ENCODE results near the gene CSAD. TPM values are rescaled to one million over a fixed set of nuclear protein-coding genes. Genes with fewer than 3 reads are reported as not detected.

The CSAD gene
- total RNA-seq, 1 donor from 2014 or later, result 41.7 TPM

- Histone ChIP-seq H3K27ac (no peak overlapping the region), H3K4me3 (no peak overlapping the region), H3K9me3 (no peaks in the 10 kb centered on the region), H3K4me1 (peaks cover 35% of the 10 kb centered on the region), H3K36me3 (no peaks in the 10 kb centered on the region), H3K27me3 (no peaks in the 10 kb centered on the region)
- DNase-seq (no peak), ATAC-seq (no peak)
- TF ChIP-seq, protein P1, sequence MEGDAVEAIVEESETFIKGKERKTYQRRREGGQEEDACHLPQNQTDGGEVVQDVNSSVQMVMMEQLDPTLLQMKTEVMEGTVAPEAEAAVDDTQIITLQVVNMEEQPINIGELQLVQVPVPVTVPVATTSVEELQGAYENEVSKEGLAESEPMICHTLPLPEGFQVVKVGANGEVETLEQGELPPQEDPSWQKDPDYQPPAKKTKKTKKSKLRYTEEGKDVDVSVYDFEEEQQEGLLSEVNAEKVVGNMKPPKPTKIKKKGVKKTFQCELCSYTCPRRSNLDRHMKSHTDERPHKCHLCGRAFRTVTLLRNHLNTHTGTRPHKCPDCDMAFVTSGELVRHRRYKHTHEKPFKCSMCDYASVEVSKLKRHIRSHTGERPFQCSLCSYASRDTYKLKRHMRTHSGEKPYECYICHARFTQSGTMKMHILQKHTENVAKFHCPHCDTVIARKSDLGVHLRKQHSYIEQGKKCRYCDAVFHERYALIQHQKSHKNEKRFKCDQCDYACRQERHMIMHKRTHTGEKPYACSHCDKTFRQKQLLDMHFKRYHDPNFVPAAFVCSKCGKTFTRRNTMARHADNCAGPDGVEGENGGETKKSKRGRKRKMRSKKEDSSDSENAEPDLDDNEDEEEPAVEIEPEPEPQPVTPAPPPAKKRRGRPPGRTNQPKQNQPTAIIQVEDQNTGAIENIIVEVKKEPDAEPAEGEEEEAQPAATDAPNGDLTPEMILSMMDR (IDR thresholded peaks at IDR 0.05), result no peak
- intact Hi-C loops (cut with DNase I), result no loop called here
Measured at GRCh38 chr12:53226815-53227214, 46.1 kb upstream of the CSAD start.

- Histone ChIP-seq H3K9me3 (no peaks in the 10 kb centered on the region), H3K4me1 (peaks cover 38% of the 10 kb centered on the region), H3K4me3 (no peak overlapping the region), H3K27me3 (no peaks in the 10 kb centered on the region), H3K36me3 (no peaks in the 10 kb centered on the region), H3K27ac (no peak overlapping the region)
- intact Hi-C loops (cut with DNase I), result no loop called here
- TF ChIP-seq, protein P1 (IDR thresholded peaks at IDR 0.05), result no peak
- ATAC-seq (no peak), DNase-seq (no peak)
Measured at GRCh38 chr12:53225635-53226424, 45.1 kb upstream of the CSAD start.

- no peak for DNase-seq
Measured at GRCh38 chr12:53224897-53225634, 44.3 kb upstream of the CSAD start.

DNA sequence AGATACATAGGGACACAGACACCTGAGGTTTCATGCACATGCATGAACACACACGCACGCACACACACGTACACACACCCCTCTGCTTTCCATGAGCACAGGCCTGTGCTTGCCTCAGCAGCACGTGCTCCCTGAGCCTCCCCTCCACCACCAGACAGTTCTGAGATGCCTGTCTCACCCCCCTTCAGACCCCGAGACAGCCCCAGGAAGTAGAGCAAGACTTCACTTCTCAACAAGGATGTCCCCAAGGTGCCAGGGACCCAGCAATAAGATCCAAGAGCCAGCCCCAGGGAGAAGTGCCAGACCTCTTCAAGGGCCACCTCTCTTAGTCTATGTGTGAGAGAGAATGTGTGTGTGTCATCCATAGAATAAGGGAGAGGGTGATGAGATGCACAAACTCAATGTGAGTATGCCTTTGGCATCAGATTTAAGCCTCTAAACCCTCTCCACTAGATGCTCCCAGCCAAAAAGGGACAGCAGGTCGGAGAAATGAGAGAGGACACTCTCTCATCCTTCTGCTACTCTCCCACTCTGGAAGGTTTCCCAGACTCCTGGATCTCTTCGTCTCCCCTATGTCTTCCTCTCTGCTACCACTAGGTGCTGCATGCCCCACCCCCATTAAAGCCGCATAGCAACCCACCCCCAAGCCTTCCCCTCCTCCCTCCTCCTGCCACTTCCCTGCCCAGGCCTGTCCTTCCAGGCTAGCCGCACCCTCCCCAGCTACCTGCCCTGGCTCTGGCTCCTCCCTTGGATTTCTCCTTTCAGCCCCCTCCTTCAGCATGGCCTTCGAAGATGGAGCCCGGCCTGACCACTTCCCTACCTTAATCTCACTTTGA, 43.6 kb upstream of the CSAD start:
- Histone ChIP-seq H3K36me3 (no peaks in the 10 kb centered on the region), H3K9me3 (no peaks in the 10 kb centered on the region), H3K27me3 (no peaks in the 10 kb centered on the region), H3K4me3 (no peak overlapping the region), H3K27ac (peak overlapping the region; percentile 45), H3K4me1 (peaks cover 38% of the 10 kb centered on the region)
- ATAC-seq (no peak), DNase-seq (no peak)
- TF ChIP-seq, protein P1 (IDR thresholded peaks at IDR 0.05), result peak; percentile 14
- intact Hi-C loops (cut with DNase I), result no loop called here

More at GRCh38 chr12:53224897-53225634, 44.3 kb upstream of the CSAD start:
- ATAC-seq, result no peak
- intact Hi-C loops (cut with DNase I), result no loop called here
- no peaks in the 10 kb centered on the region for H3K9me3 ChIP-seq
- H3K27ac ChIP-seq, result no peak overlapping the region
- H3K4me1 ChIP-seq, result peaks cover 38% of the 10 kb centered on the region
- TF ChIP-seq, protein P1 (IDR thresholded peaks at IDR 0.05), result no peak
- H3K36me3 ChIP-seq, result no peaks in the 10 kb centered on the region
- no peak overlapping the region for H3K4me3 ChIP-seq
- H3K27me3 ChIP-seq, result no peaks in the 10 kb centered on the region

GRCh38 chr12:53223389-53224060, 42.8 kb upstream of the CSAD start:
- TF ChIP-seq, protein P1 (IDR thresholded peaks at IDR 0.05), result no peak
- intact Hi-C loops (cut with DNase I), result no loop called here
- DNase-seq, result no peak
- Histone ChIP-seq H3K36me3 (no peaks in the 10 kb centered on the region), H3K9me3 (no peaks in the 10 kb centered on the region), H3K4me1 (peaks cover 40% of the 10 kb centered on the region), H3K4me3 (no peak overlapping the region), H3K27ac (peak overlapping the region; percentile 45), H3K27me3 (no peaks in the 10 kb centered on the region)
- ATAC-seq, result no peak
